Liver (tissue), 9 donors: ENCODE measurements around the gene EFNA2. TPM values are rescaled to one million over a fixed set of nuclear protein-coding genes. Genes with fewer than 3 reads are reported as not detected.
A peak's percentile ranks its signal among the peaks of the same experiment; 100 is the strongest.

ENCODE experiments used
- DNase-seq: peaks from one replicate; pipeline ENCODE4 v3.0.0-alpha.2; 2017; ENCODE audit warnings: low spot score
- H3K27ac ChIP-seq, 2 donors: one replicate each; pipeline ENCODE4 v1.7.0; 2013; ENCODE audit warnings: inconsistent platforms in 2 of 2, low read length in 2 of 2, control low read depth in 1 of 2, low read depth in 1 of 2, mild to moderate bottlenecking in 1 of 2
- H3K27me3 ChIP-seq, 4 donors: one replicate each; pipeline versions ENCODE4 v1.6.1 to v1.7.0; 2013; ENCODE audit warnings: low read length in 3 of 4, inconsistent platforms in 1 of 4, mild to moderate bottlenecking in 1 of 4, moderate library complexity in 1 of 4; ENCODE audit not compliant: control insufficient read depth in 4 of 4, insufficient read depth in 4 of 4
- H3K36me3 ChIP-seq, 4 donors: one replicate each; pipeline versions ENCODE4 v1.6.1 to v1.7.0; 2013; ENCODE audit warnings: low read length in 3 of 4, mild to moderate bottlenecking in 3 of 4, low read depth in 1 of 4, moderate library complexity in 1 of 4; ENCODE audit not compliant: control insufficient read depth in 4 of 4, insufficient read depth in 3 of 4
- H3K4me1 ChIP-seq, 4 donors: one replicate each; pipeline versions ENCODE4 v1.6.1 to v1.7.0; 2013; ENCODE audit warnings: low read length in 3 of 4, mild to moderate bottlenecking in 3 of 4, moderate library complexity in 1 of 4; ENCODE audit not compliant: control insufficient read depth in 4 of 4, insufficient read depth in 4 of 4
- H3K4me3 ChIP-seq, 3 donors: one replicate each; pipeline versions ENCODE4 v1.6.1 to v1.7.0; 2013; ENCODE audit warnings: low read length in 3 of 3, control low read depth in 1 of 3, low read depth in 1 of 3, mild to moderate bottlenecking in 1 of 3
- H3K9ac ChIP-seq, 2 donors: one replicate each; pipeline ENCODE4 v1.7.0; 2013; ENCODE audit warnings: low read length in 2 of 2, mild to moderate bottlenecking in 2 of 2, moderate library complexity in 2 of 2, control low read depth in 1 of 2, low read depth in 1 of 2
- H3K9me3 ChIP-seq, 4 donors: one replicate each; pipeline versions ENCODE4 v1.6.1 to v1.7.0; 2013; ENCODE audit warnings: low read length in 3 of 4; ENCODE audit not compliant: control insufficient read depth in 4 of 4
- EGR1 ChIP-seq, 2 donors: IDR thresholded peaks; 2 replicates each; pipeline ENCODE4 v1.6.1; 2016 to 2018; ENCODE audit warnings: antibody characterized with exemption in 2 of 2, low read depth in 2 of 2
- FOXA1 ChIP-seq: IDR thresholded peaks from 2 replicates; pipeline ENCODE4 v1.6.1; 2016; ENCODE audit warnings: antibody characterized with exemption
- FOXA2 ChIP-seq: IDR thresholded peaks from 2 replicates; pipeline ENCODE4 v1.6.1; 2016; ENCODE audit warnings: antibody characterized with exemption
- GABPA ChIP-seq, 2 donors: IDR thresholded peaks in 1 of 2; conservative IDR thresholded peaks in 1 of 2; 2 replicates each; pipeline ENCODE4 v1.6.1; 2016; ENCODE audit warnings: antibody characterized with exemption in 2 of 2, mild to moderate bottlenecking in 1 of 2, moderate library complexity in 1 of 2
- HNF4A ChIP-seq, 2 donors: conservative IDR thresholded peaks; 2 replicates each; pipeline ENCODE4 v1.6.1; 2016; ENCODE audit warnings: antibody characterized with exemption in 2 of 2, mild to moderate bottlenecking in 2 of 2
- HNF4G ChIP-seq: IDR thresholded peaks from 2 replicates; pipeline ENCODE4 v1.6.1; 2016; ENCODE audit warnings: antibody characterized with exemption
- JUND ChIP-seq, 2 donors: IDR thresholded peaks; 2 replicates each; pipeline ENCODE4 v1.6.1; 2016; ENCODE audit warnings: antibody characterized with exemption in 2 of 2
- NR2F2 ChIP-seq: IDR thresholded peaks from 2 replicates; pipeline ENCODE4 v1.6.1; 2016; ENCODE audit warnings: antibody characterized with exemption
- RAD21 ChIP-seq, 2 donors: IDR thresholded peaks; 2 replicates each; pipeline ENCODE4 v1.6.1; 2016; ENCODE audit warnings: antibody characterized with exemption in 2 of 2, mild to moderate bottlenecking in 2 of 2
- RXRA ChIP-seq, 2 donors: IDR thresholded peaks; 2 replicates each; pipeline ENCODE4 v1.6.1; 2017 to 2018; ENCODE audit warnings: antibody characterized with exemption in 2 of 2, mild to moderate bottlenecking in 1 of 2
- SP1 ChIP-seq: IDR thresholded peaks from 2 replicates; pipeline ENCODE4 v1.6.1; 2018; ENCODE audit warnings: antibody characterized with exemption, mild to moderate bottlenecking
- TAF1 ChIP-seq: conservative IDR thresholded peaks from 2 replicates; pipeline ENCODE4 v1.6.1; 2016; ENCODE audit warnings: antibody characterized with exemption, mild to moderate bottlenecking
- YY1 ChIP-seq: IDR thresholded peaks from 2 replicates; pipeline ENCODE4 v1.6.1; 2016; ENCODE audit warnings: antibody characterized with exemption, mild to moderate bottlenecking
- WGBS: extraction: QIAGEN DNeasy Blood & Tissue Kit; methylation state at CpG from one replicate; pipeline ENCODE4 v1.1.7; 2013; 5-methylcytosine and 5-hydroxymethylcytosine counted together
- polyA plus RNA-seq, 2 donors: library from polyadenylated mRNA; stranded (reverse) in 1 of 2; unstranded in 1 of 2; fragments of 200-250 nt in 1 of 2; fragments of >200 nt in 1 of 2; fragmentation: Nextera tagmentation in 1 of 2; extraction: Ambion mirVana in 1 of 2; gene quantifications; one replicate each; pipeline versions ENCODE4 v1.2.1 to v1.2.3, GENCODE V29; 2013 to 2015
- total RNA-seq, 2 donors: library from RNA; depleted of rRNA; stranded (reverse); fragments of >200 nt; gene quantifications; one replicate each; pipeline ENCODE4 v1.2.3, GENCODE V29; 2014
- TF ChIP-seq, protein P1 (sequence below): IDR thresholded peaks from 2 replicates; pipeline ENCODE4 v1.6.1; 2016; ENCODE audit warnings: antibody characterized with exemption, mild to moderate bottlenecking
- TF ChIP-seq, protein P2 (sequence below): IDR thresholded peaks from 2 replicates; pipeline ENCODE4 v1.6.1; 2016; ENCODE audit warnings: antibody characterized with exemption
- TF ChIP-seq, protein P3 (sequence below): IDR thresholded peaks from 2 replicates; pipeline ENCODE4 v1.6.1; 2016; ENCODE audit warnings: antibody characterized with exemption
- TF ChIP-seq, protein P4 (sequence below): fragments of 150-350 bp; IDR thresholded peaks from 2 replicates; pipeline ENCODE4 v1.5.1; 2017; ENCODE audit warnings: improper control_type of control experiment, low read depth, low read length; ENCODE audit not compliant: missing input control
- TF ChIP-seq, protein P5 (sequence below): IDR thresholded peaks from 2 replicates; pipeline ENCODE4 v1.6.1; 2016; ENCODE audit warnings: antibody characterized with exemption
- donor health status: healthy.
- donor health status: healthy.
- donor health status: healthy.
- donor health status: healthy.
- donor health status: healthy.

Gene EFNA2
- total and polyA plus RNA-seq, 4 donors: 0.98 to 9.8 (median 4.3) TPM

DNA sequence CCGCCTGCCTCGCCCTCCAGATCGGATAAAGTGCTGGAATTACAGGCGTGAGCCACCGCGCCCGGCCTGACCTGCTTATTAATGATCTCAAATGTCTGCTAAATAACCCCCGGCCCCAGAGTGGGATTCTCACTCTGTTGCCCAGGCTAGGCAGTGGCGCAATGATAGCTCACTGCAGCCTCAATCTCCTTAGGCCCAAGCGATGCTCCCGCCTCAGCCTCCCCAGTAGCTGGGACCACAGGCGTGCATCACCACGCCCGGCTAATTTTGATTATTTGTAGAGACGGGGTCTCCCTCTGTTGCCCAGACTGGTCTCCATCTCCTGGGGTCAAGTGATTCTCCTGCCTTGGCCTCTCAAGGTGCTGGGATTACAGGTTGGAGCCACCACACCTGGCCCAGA, 44.7 kb upstream of the EFNA2 start (continued):
- no peak for TF ChIP-seq YY1

DNA sequence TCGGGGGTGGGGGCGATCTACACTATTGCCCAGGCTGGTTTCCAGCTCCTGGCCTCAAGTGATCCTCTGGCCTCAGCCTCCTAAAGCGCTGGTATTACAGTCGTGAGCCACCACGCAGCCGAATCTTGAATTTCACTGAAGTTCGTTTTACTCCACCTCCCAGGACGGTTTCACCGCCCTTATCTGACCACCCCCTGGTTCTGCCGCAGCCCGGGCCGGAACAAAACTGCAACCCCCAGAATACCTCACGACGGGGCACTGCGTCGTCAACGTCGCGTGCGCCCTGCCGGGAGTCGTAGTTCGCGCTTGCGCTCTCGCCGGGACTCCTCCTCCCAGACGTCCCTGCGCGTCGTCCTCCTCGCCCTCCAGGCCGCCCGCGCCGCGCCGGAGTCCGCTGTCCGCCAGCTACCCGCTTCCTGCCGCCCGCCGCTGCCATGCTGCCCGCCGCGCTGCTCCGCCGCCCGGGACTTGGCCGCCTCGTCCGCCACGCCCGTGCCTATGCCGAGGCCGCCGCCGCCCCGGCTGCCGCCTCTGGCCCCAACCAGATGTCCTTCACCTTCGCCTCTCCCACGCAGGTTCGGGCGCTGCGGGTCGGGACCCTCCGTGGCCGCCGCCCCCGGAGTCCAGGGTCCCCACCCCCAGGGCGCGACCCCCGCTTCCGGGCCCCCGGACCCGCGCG, 44.1 kb upstream of the EFNA2 start, which contains the start of gene ATP5F1D:
Gene ATP5F1D, plus strand, starts transcription at position 335 of the 679 bp plus-strand sequence. Its CDS starts 100 bp downstream, at position 435.
- DNase-seq: peak; percentile 90
- H3K4me3 ChIP-seq: peak within 1 kb of the TSS; percentile 79 to 89 (median 84)
- no peaks in the 10 kb centered on the region for H3K9me3 ChIP-seq
- peak within 1 kb of the TSS; percentile 41 to 89 for H3K9ac ChIP-seq
- H3K27me3 ChIP-seq: no peaks in the 10 kb centered on the region
- TF ChIP-seq HNF4A (conservative IDR thresholded peaks at IDR 0.05) (no peak), JUND (IDR thresholded peaks at IDR 0.05) (no peak), TAF1 (no peak), YY1 (peak; percentile 38), HNF4G (no peak), GABPA (IDR thresholded peaks at IDR 0.05 in 1 of 2, conservative IDR thresholded peaks at IDR 0.05 in 1 of 2) (peak in 1 of 2 donors; percentile 43), NR2F2 (peak; percentile 38), EGR1 (IDR thresholded peaks at IDR 0.05; ENCODE audit: low read depth in 2 of 2) (no peak), SP1 (peak; percentile 35), FOXA1 (no peak), FOXA2 (no peak), RAD21 (IDR thresholded peaks at IDR 0.05) (peak in 1 of 2 donors; percentile 11), RXRA (IDR thresholded peaks at IDR 0.05) (peak; percentile 17 to 22)
- TF ChIP-seq, protein P1, sequence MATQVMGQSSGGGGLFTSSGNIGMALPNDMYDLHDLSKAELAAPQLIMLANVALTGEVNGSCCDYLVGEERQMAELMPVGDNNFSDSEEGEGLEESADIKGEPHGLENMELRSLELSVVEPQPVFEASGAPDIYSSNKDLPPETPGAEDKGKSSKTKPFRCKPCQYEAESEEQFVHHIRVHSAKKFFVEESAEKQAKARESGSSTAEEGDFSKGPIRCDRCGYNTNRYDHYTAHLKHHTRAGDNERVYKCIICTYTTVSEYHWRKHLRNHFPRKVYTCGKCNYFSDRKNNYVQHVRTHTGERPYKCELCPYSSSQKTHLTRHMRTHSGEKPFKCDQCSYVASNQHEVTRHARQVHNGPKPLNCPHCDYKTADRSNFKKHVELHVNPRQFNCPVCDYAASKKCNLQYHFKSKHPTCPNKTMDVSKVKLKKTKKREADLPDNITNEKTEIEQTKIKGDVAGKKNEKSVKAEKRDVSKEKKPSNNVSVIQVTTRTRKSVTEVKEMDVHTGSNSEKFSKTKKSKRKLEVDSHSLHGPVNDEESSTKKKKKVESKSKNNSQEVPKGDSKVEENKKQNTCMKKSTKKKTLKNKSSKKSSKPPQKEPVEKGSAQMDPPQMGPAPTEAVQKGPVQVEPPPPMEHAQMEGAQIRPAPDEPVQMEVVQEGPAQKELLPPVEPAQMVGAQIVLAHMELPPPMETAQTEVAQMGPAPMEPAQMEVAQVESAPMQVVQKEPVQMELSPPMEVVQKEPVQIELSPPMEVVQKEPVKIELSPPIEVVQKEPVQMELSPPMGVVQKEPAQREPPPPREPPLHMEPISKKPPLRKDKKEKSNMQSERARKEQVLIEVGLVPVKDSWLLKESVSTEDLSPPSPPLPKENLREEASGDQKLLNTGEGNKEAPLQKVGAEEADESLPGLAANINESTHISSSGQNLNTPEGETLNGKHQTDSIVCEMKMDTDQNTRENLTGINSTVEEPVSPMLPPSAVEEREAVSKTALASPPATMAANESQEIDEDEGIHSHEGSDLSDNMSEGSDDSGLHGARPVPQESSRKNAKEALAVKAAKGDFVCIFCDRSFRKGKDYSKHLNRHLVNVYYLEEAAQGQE: peak; percentile 53
- TF ChIP-seq, protein P2, sequence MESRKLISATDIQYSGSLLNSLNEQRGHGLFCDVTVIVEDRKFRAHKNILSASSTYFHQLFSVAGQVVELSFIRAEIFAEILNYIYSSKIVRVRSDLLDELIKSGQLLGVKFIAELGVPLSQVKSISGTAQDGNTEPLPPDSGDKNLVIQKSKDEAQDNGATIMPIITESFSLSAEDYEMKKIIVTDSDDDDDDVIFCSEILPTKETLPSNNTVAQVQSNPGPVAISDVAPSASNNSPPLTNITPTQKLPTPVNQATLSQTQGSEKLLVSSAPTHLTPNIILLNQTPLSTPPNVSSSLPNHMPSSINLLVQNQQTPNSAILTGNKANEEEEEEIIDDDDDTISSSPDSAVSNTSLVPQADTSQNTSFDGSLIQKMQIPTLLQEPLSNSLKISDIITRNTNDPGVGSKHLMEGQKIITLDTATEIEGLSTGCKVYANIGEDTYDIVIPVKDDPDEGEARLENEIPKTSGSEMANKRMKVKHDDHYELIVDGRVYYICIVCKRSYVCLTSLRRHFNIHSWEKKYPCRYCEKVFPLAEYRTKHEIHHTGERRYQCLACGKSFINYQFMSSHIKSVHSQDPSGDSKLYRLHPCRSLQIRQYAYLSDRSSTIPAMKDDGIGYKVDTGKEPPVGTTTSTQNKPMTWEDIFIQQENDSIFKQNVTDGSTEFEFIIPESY: no peak
- TF ChIP-seq, protein P3, sequence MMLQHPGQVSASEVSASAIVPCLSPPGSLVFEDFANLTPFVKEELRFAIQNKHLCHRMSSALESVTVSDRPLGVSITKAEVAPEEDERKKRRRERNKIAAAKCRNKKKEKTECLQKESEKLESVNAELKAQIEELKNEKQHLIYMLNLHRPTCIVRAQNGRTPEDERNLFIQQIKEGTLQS: no peak
- TF ChIP-seq, protein P4, sequence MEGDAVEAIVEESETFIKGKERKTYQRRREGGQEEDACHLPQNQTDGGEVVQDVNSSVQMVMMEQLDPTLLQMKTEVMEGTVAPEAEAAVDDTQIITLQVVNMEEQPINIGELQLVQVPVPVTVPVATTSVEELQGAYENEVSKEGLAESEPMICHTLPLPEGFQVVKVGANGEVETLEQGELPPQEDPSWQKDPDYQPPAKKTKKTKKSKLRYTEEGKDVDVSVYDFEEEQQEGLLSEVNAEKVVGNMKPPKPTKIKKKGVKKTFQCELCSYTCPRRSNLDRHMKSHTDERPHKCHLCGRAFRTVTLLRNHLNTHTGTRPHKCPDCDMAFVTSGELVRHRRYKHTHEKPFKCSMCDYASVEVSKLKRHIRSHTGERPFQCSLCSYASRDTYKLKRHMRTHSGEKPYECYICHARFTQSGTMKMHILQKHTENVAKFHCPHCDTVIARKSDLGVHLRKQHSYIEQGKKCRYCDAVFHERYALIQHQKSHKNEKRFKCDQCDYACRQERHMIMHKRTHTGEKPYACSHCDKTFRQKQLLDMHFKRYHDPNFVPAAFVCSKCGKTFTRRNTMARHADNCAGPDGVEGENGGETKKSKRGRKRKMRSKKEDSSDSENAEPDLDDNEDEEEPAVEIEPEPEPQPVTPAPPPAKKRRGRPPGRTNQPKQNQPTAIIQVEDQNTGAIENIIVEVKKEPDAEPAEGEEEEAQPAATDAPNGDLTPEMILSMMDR: no peak
- TF ChIP-seq, protein P5, sequence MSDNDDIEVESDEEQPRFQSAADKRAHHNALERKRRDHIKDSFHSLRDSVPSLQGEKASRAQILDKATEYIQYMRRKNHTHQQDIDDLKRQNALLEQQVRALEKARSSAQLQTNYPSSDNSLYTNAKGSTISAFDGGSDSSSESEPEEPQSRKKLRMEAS: no peak
- WGBS: under 1% methylated on average over 79 of the region's 79 CpGs
- peak within 1 kb of the TSS; percentile 91 to 95 for H3K27ac ChIP-seq
- H3K36me3 ChIP-seq: no peaks in the 10 kb centered on the region
- H3K4me1 ChIP-seq: peaks cover 34 to 73% (median 48%) of the 10 kb centered on the region in 4 donors
